ENCODE measurements around the gene RERE.

GRCh38 chr1:8780405-8780804 is 37.0 kb downstream of the RERE start:
- TF ChIP-seq ZBTB20 (tag by site-specific recombination; IDR thresholded peaks at IDR 0.05) (no peak), CTCF (tag by site-specific recombination; IDR thresholded peaks at IDR 0.05) (no peak)

Measured in HEK293 (cell line).